Measurements from ENCODE around the gene SLC25A20.
"Not testable (repeated sequence)": the region's sequence is repeated elsewhere in the genome, so short reads cannot be mapped to it uniquely, and the experiment has no call there.

Gene SLC25A20

GRCh38 chr3:48898383-48899234, at the start of gene SLC25A20:
TSS of gene SLC25A20 (minus strand) at chr3:48898882. CDS start at chr3:48898794, 88 bp downstream.
- DNase-seq = peak; percentile 84

DNA sequence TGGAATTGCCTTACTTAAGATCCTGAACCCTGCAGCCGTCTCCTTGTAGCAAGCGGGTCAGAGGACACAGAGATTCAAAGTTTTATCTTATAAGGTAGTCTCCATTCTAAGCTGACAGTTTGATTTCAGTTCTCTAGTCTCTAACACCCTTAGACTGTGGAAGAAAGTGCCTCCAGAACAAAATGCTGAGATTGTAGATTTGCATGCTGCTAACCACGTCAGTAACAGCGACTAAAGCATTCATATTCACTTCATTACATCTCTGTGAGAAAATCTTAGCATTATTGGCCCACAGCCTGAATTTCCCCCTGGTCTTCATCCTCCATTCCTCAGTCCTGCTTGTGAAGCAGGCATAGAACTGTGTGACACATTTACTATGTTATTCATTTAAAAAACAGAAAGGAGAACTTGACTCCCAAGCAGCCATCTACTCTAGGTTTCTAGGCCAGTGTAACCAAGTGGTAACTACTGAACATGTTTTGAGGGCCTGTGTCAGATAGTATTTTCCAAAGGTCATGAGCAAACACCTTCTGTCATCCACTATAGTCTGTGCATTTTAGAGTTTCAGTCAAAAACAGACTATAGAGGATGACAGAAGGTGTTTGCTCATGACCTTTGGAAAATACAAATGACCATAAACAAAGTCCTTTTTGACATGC, 47.3 kb upstream of the SLC25A20 start:
- DNase-seq = no peak

- DNase-seq = no peak
Observed at GRCh38 chr3:48945432-48945831, 46.8 kb upstream of the SLC25A20 start.

GRCh38 chr3:48938689-48939088, 40.0 kb upstream of the SLC25A20 start:
- DNase-seq = no peak

GRCh38 chr3:48938156-48938555, 39.5 kb upstream of the SLC25A20 start:
- no peak for DNase-seq

DNA sequence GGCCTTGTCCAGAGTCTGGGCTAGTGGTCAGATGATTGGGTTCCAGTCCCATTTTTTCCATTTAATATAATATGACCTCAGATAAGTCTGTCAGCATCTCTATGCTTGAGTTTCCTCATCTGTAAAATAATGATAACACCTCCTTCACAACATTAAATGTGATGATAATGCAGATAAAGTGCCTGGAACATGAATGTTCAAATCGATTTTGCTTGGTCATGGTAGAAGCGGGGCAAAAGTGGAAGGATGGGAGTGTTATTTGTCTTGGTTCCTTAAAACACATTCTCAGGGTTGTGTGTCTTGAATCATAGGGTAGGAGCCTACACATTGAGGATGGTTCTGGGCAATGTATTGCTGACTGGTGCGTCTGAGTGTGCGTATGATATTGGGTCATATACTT, 36.8 kb upstream of the SLC25A20 start:
- DNase-seq = no peak

GRCh38 chr3:48934333-48934991, 35.8 kb upstream of the SLC25A20 start:
- no peak for DNase-seq

GRCh38 chr3:48931944-48932580, 33.4 kb upstream of the SLC25A20 start:
- no peak for DNase-seq

DNA sequence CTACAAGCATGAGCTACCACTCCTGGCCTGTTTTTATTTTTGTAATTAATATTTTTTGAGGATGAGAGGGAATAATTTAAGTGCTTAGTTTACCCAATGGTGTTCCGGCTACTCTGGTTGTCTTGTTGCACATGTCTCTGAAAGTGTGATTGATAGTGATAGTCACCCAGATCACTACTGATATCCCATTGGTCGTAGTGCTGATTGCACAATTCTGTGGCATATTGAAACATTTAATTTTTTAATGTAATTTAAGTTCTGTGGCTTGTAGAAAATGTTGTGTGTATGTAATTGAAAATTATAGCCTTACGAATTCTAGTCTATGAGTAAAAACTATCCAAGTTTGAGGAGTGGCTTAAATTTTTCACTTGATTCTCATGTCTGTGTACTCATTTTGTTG, 31.9 kb upstream of the SLC25A20 start:
- no peak for DNase-seq

DNA sequence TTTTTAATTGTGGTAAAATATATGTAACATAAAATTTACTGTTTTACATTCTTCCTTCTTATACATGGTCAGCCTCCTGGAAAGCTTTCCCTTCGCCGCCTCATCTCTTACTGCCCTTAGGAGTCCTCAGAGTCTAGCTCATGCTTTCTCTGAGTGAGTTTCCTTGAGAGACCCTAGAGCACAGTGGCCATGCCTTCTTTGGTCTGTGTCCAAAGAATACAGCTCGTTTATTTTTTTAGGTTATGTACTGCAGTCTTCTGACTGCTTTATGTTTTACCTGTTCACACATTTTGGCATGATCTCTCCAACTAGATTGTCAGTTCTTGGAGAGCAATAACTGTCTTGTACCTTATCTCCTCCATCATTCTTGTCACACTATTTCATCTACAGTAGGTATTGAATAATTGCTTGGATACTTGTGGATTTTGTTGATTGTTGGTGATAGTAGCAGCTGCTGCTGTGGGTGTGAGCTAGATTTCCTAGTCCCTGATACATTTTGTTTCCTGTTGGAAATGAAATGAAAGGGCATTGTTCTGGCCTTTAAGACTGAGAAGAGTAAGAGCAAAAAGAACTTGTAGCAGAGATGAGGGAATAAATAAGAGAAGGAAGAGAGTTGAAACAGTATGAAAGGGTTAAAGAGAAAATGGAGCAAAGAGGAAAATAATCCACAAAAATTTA, 30.8 kb upstream of the SLC25A20 start:
- no peak for DNase-seq

DNA sequence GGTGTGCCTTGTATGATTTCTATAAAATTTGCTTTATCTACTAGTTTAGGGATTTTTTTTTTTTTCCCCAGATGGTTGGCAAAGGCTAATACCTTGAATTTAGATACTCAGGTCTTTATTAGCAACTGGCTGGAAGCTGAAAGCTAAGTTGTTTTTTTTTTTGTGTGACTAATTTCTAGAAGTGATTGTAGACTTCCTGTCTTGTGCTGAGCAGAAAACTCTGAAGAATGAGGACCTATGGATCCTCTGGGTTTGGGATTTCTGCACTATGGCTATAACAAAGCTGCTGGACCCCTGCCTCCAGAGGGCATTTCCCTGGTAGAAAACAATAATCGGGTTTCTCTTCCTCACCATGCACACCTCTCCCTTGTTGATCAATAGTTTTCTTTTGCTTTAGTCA, 30.0 kb upstream of the SLC25A20 start:
- DNase-seq = no peak

- DNase-seq = no peak
Observed at GRCh38 chr3:48927928-48928327, 29.2 kb upstream of the SLC25A20 start.

DNA sequence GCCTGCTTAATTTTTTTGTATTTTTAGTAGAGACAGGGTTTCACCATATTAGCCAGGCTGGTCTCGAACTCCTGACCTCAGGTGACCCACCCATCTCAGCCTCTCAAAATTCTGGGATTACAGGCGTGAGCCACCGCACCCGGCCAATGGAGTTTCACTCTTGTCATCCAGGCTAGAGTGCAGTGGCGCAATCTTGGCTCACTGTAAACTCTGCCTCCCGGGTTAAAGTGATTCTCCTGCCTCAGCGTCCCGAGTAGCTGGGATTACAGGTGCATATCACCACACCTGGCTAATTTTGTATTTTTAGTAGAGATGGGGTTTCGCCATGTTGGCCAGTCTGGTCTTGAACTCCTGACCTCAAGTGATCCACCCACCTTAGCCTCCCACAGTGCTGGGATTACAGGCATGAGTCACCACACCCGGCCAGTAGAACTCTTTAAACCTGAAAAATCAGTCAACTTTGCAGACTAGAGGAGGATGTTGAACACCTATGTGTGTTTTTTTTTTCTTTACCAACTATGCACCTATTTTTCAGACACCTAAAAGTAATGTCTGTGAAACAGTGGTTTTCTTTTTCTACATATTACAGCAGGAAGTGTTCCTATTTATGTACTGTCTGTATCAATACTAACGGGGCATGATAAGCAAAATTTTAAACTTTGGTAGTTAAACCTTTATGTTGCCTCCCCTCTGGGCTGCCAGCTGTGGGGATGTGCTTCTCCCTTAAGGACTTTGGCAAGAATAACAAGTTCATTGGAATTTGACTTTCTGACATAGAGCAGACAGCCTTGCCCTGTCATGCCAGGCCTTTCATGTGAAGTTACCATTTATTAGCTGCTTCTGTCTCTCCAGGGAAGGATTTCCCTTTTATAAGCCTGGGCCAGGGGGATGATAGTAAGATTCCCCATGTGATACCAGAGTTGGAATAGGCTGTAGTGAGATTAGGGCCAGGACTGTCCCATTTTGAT, 28.0 kb upstream of the SLC25A20 start:
- no peak for DNase-seq

DNA sequence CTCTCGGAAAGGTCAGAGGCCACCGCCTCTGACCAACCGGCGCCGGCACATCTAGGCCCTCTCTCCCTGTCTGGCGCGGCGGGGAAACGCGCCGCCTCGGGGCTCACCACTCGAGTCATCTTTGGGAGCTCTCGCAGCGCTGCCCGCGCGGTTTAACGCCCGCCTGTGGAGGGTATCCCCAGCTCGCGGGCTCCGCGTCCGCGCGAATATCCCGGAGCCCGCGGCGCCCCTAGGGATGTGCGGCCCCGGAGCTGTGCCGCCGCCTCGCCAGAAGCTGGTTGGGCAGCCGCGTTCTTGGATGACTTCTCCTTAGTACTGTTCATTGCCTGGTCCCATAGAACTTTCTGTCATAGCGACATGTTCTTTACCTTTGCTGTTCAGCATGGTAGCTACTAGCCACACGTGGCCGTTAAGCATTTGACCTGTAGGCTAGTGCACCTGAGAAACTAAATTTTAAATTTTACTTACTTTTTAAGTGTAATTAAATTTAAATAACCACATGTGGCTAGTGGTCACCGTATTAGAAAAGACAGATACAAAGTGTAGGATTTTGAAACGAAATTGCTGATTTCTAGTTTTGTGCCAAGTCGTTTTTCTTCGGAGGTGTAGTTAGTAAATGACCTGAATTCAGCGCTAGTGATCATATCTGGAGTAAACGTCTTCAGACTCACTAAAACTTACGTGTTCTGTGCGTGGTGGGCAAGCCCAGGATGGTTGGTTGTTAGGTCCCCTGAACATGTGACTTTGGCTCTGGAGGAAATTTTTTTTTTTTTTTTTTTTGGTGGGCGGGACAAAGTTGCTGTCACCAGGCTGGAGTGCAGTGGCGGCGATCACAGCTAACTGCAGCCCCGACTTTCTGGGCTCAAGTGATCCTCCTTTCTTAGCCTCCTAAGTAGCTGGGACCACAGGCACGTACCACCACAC, 20.8 kb upstream of the SLC25A20 start:
- DNase-seq = peak; percentile 48

DNA sequence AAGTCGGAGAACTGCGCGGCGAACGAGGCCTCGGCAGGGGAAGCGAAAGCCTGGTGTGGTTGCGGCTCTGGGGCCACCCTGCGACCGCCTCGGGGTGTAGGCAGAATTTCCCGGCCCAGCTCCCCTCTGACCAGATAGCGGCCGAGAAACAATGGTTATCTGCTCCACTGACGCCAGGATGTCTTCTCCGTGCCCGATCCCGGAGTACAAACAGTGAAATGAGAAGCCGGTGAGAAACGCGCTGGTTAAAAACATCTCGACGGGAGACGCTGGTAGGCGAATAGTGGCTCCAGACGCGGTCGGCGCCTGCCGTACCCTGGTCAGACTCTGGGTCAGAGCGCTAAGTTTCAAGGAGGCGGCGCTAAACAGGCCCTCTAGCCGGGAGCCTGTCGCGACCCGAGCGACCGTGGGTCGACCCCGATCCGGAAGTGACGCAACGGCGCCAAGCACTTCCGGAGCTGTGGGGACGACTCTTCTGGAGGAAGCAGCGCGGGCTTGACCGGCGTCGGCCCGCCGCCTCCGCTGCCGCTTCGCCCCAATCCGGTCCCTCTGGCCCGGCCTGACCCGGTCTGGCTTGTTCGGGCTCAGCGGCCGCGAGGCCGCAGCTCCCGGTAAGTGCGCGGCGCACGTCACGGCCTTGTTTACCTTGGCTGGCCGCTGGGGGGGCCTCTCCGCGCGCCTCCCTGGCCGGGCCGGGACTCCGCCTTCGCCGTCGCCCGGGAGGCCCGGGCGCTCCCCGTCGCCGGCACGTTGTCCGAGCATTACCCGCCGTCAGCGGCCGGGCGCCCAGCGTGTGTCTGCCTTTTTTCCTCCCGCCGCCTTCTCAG, 19.9 kb upstream of the SLC25A20 start, which contains the start of gene ARIH2:
Gene ARIH2 (plus strand): TSS at position 455 of the 827 bp plus-strand sequence. CDS start 8,717 bp downstream, outside the sequence.
- peak; percentile 82 for DNase-seq

DNA sequence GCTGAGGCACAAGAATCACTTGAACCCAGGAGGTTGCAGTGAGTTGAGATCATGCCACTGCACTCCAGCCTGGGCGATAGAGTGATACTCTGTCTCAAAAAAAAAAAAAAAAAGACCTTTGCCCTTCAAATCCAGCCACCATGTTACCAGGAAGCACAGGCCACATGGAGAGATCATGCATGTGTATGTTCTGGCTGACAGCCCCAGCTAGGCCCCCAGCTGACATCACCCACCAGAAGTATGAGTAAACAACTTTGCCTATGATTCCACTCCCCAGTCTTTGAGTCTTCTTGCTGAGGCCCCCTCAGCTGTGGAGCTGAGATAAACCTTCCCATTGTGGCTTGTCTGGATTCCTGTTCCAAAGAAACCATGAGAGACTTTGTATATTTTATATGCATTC, 16.6 kb upstream of the SLC25A20 start:
- DNase-seq = no peak

DNA sequence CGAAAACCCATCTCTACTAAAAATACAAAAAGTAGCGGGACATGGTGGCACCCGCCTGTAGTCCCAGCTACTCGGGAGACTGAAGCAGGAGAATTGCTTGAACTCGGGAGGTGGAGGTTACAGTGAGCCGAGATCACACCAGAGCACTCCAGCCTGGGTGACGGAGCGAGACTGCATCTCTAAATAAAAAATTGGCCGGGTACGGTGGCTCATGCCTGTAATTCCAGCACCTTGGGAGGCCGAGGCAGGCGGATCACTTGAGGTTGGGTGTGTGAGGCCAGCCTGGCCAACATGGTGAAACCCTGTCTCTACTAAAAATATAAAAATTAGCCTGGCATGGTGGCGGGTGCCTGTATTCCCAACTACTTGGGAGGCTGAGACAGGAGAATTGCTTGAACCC, 8.3 kb upstream of the SLC25A20 start:
- not testable (repeated sequence) for DNase-seq

DNA sequence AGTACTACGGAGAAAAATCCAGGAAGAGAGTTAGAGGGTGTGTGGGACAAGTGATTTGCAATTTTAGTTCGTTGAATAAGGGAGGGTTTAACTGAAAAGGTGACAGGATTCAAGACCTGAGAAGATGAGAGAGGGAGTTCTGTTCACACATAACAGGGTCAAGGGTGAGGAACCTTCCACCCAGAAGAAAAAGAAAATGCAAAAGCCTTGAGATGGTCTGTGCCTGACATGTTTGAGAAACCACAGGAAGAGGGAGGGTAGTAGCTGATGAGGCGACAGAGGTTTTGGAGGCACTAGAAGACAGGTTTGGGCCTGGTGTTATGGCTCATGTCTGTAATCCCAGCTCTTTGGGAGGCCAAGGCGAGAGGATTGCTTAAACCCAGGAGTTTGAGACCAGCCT, 591 bp upstream of the SLC25A20 start:
- DNase-seq = peak; percentile 55
